Heart right ventricle (tissue), 16 donors: Measurements from ENCODE around the gene GIMAP1. TPM values are rescaled to one million over a fixed set of nuclear protein-coding genes. Genes with fewer than 3 reads are reported as not detected.

Experiments
- ATAC-seq, 8 donors: fragments of 200-7000 bp; cut with Tn5 transposase; one replicate each; pipeline ENCODE4 v1.9.1; 2020; ENCODE audit warnings: mild to moderate bottlenecking in 8 of 8, moderate library complexity in 8 of 8, moderate number of reproducible peaks in 1 of 8
- DNase-seq, 2 donors: peaks; one replicate each; pipeline ENCODE4 v3.0.0-alpha.2; 2020
- H3K27ac ChIP-seq, 10 donors: fragments of 200-600 bp; sonication (generic) in 2 of 10; one replicate each; pipeline versions ENCODE4 v1.5.0 to v1.8.0; 2020 to 2022; ENCODE audit warnings: mild to moderate bottlenecking in 3 of 10
- H3K27me3 ChIP-seq, 7 donors: fragments of 200-600 bp; one replicate each; pipeline ENCODE4 v1.8.0; 2021 to 2022; ENCODE audit warnings: mild to moderate bottlenecking in 2 of 7
- H3K36me3 ChIP-seq, 9 donors: fragments of 200-600 bp; sonication (generic) in 1 of 9; one replicate each; pipeline versions ENCODE4 v1.5.0 to v1.8.0; 2020 to 2022; ENCODE audit warnings: mild to moderate bottlenecking in 2 of 9
- H3K4me1 ChIP-seq, 9 donors: fragments of 200-600 bp; sonication (generic) in 1 of 9; one replicate each; pipeline versions ENCODE4 v1.5.0 to v1.8.0; 2020 to 2022; ENCODE audit warnings: mild to moderate bottlenecking in 4 of 9
- H3K4me3 ChIP-seq, 10 donors: fragments of 200-600 bp; sonication (generic) in 2 of 10; one replicate each; pipeline versions ENCODE4 v1.5.0 to v1.8.0; 2020 to 2022; ENCODE audit warnings: mild to moderate bottlenecking in 7 of 10, moderate library complexity in 2 of 10
- H3K9me3 ChIP-seq, 11 donors: fragments of 200-600 bp in 10 of 11; sonication (generic) in 2 of 11; one replicate each; pipeline versions ENCODE4 v1.5.0 to v1.8.0; 2013 to 2022; ENCODE audit warnings: mild to moderate bottlenecking in 2 of 11, control low read depth in 1 of 11, moderate library complexity in 1 of 11
- CTCF ChIP-seq, 9 donors: fragments of 200-600 bp; sonication (generic) in 2 of 9; IDR thresholded peaks; one replicate each; pipeline versions ENCODE4 v1.5.0 to v1.8.0; 2021 to 2022; ENCODE audit warnings: antibody characterized with exemption in 9 of 9, mild to moderate bottlenecking in 5 of 9, moderate library complexity in 1 of 9
- WGBS, 2 donors: extraction: QIAGEN DNeasy Blood & Tissue Kit; methylation state at CpG; one replicate each; pipeline ENCODE4 v1.1.7; 2013; ENCODE audit warnings: inconsistent platforms in 1 of 2; 5-methylcytosine and 5-hydroxymethylcytosine counted together
- intact Hi-C, 10 donors: fragments of 100-400 bp; cut with DNase I; formaldehyde crosslinking; loops; one replicate each; pipeline versions ENCODE4 v1.11.1 to v1.14.2; 2022
- polyA plus RNA-seq, 2 donors: library from polyadenylated mRNA; stranded (reverse); fragments of 200-250 nt; gene quantifications; one replicate each; pipeline ENCODE4 v1.2.3, GENCODE V29; 2013
- total RNA-seq, 10 donors: library from RNA; stranded (reverse); fragmentation: NEBNext Ultra II Directional in 3 of 10; extraction: Animal tissue kit (Norgen Biotek cat#: 25700) in 3 of 10; gene quantifications; one replicate each; pipeline versions ENCODE4 v1.2.1 to v1.2.4, GENCODE V29; 2021 to 2023
- donor health status: Arrhythmogenic right ventricular cardiomyopathy.
- donor health status: ischemic (EF 13 %, LVEDD 7.1; RV severe dilation, severe dysfunction).
- donor health status: healthy with polysubstance abuse.
- donor health status: DM: no; HTN: yes; CAD: no.
- donor health status: DM: no; HTN: no; CAD: no.
- donor health status: ischemic (EF 25% LVEDD 6.9; RV normal size, moderate dysfunction).
- donor health status: ischemic (EF 25% LVEDD 5.7; RV mildly dilated, moderate dysfunction).
- donor health status: healthy.
- donor health status: DM: yes; HTN: yes; CAD: no.
- donor health status: Ischemic cardiomyopathy.
- donor health status: ischemic (EF 35%, LVEDD 5.7; RV mildly dilated, moderate dysfunction).
- donor health status: nonischemic (EF 11% LVEDD 7.7; RV severe dilation, severe dysfunction).
- donor health status: DM: yes; HTN: yes; CAD: no.
- donor health status: PGD.
- donor health status: ischemic (EF 29% LVEDD 5.4; RV normal size, mild dysfunction).
- donor health status: nonischemic (EF 23%, LVEDD 6.1; RV moderate dilation, normal function).

GIMAP1 gene
- total and polyA plus RNA-seq, 12 donors = 2.4 to 11.2 (median 5.5) TPM

- Histone ChIP-seq H3K9me3 (no peaks in the 10 kb centered on the region), H3K36me3 (peaks cover 0 to 10% (median 0%) of the 10 kb centered on the region in 9 donors), H3K27me3 (no peaks in the 10 kb centered on the region), H3K4me1 (peaks cover 0 to 23% (median 14%) of the 10 kb centered on the region in 9 donors), H3K27ac (peak overlapping the region in 8 of 10 donors; percentile 85 to 93 (median 89)), H3K4me3 (no peak overlapping the region)
- DNase-seq (no peak), ATAC-seq (no peak)
- intact Hi-C loops = loop anchor here in 6 of 10 donors (5.0 to 10.0 kb wide), 7 partner anchors 51 to 288 kb away; partner anchors contain the start of genes GIMAP6 (in 5 of the 6), GIMAP8 (in 3 of the 6), GIMAP2 (in 1 of the 6) and GIMAP4 (in 1 of the 6)
- 75 to 84% methylated on average over 3 of the region's 3 CpGs for WGBS, 2 donors
- no peak for TF ChIP-seq CTCF (IDR thresholded peaks at IDR 0.05)
These were observed 19.4 kb downstream of the GIMAP1 start for GRCh38 chr7:150735596-150736358.

- intact Hi-C loops = loop anchor here in 6 of 10 donors (5.0 to 10.0 kb wide), 7 partner anchors 52 to 290 kb away; partner anchors contain the start of genes GIMAP6 (in 5 of the 6), GIMAP8 (in 3 of the 6), GIMAP2 (in 1 of the 6) and GIMAP4 (in 1 of the 6)
- no peaks in the 10 kb centered on the region for H3K27me3 ChIP-seq
- no peak for DNase-seq
- WGBS, 2 donors = 37 to 56% methylated on average over 4 of the region's 4 CpGs
- H3K4me3 ChIP-seq = peak overlapping the region; percentile 8 to 68 (median 60)
- peak overlapping the region; percentile 66 to 93 (median 88) for H3K27ac ChIP-seq
- H3K9me3 ChIP-seq = no peaks in the 10 kb centered on the region
- H3K36me3 ChIP-seq = peaks cover 0 to 21% (median 7%) of the 10 kb centered on the region in 9 donors
- peak in 2 of 8 donors; percentile 1 to 33 for ATAC-seq
- H3K4me1 ChIP-seq = peaks cover 0 to 33% (median 24%) of the 10 kb centered on the region in 9 donors
- TF ChIP-seq CTCF (IDR thresholded peaks at IDR 0.05) = no peak
These were observed 20.5 kb downstream of the GIMAP1 start for GRCh38 chr7:150736864-150737263.

GRCh38 chr7:150737265-150738055 is 21.0 kb downstream of the GIMAP1 start, which contains the start of gene GIMAP5:
GIMAP5 (plus strand) TSS chr7:150737418; CDS start chr7:150740885, 3,467 bp downstream.
- DNase-seq (no peak), ATAC-seq (peak; percentile 58 to 78 (median 74))
- Histone ChIP-seq H3K27ac (peak within 1 kb of the TSS; percentile 66 to 93 (median 88)), H3K36me3 (peaks cover 0 to 27% (median 9%) of the 10 kb centered on the region in 9 donors), H3K9me3 (no peaks in the 10 kb centered on the region), H3K4me1 (peaks cover 0 to 39% (median 30%) of the 10 kb centered on the region in 9 donors), H3K4me3 (peak within 1 kb of the TSS; percentile 8 to 68 (median 60)), H3K27me3 (no peaks in the 10 kb centered on the region)
- no peak for TF ChIP-seq CTCF (IDR thresholded peaks at IDR 0.05)
- intact Hi-C loops = loop anchor here in 6 of 10 donors (2.0 to 10.0 kb wide), 9 partner anchors 17 to 290 kb away; partner anchors contain the start of genes GIMAP6 (in 5 of the 6), GIMAP8 (in 3 of the 6), GIMAP2 (in 1 of the 6) and GIMAP4 (in 1 of the 6)
- 37 to 49% methylated on average over 14 of the region's 14 CpGs for WGBS, 2 donors
